Activated CD8-positive, alpha-beta memory T cell treated with anti-CD3 and anti-CD28 coated beads, Interleukin-2, amount 50 U/mL, for 4 hours (primary cell): Measurements from ENCODE around the gene MICALL2.

ENCODE experiments used
- DNase-seq: peaks from one replicate; pipeline ENCODE4 v3.0.0-alpha.2; 2020

MICALL2 gene

GRCh38 chr7:1411414-1411813 is 47.9 kb downstream of the MICALL2 start:
- no peak for DNase-seq

- DNase-seq: no peak
These were observed 48.3 kb downstream of the MICALL2 start for GRCh38 chr7:1410992-1411391.

GRCh38 chr7:1409555-1409954 is 49.7 kb downstream of the MICALL2 start:
- no peak for DNase-seq

- no peak for DNase-seq
These were observed 50.8 kb downstream of the MICALL2 start for GRCh38 chr7:1408466-1408865.

GRCh38 chr7:1407892-1408291 is 51.4 kb downstream of the MICALL2 start:
- no peak for DNase-seq

- no peak for DNase-seq
These were observed 54.2 kb downstream of the MICALL2 start for GRCh38 chr7:1404898-1405548.

- no peak for DNase-seq
These were observed 54.8 kb downstream of the MICALL2 start for GRCh38 chr7:1404460-1404809.

GRCh38 chr7:1403638-1404459 is 55.4 kb downstream of the MICALL2 start:
- no peak for DNase-seq

GRCh38 chr7:1402791-1403637 is 56.3 kb downstream of the MICALL2 start:
- no peak for DNase-seq

- DNase-seq: no peak
These were observed 57.0 kb downstream of the MICALL2 start for GRCh38 chr7:1402110-1402790.

GRCh38 chr7:1401011-1401410 is 58.3 kb downstream of the MICALL2 start:
- DNase-seq: no peak

- no peak for DNase-seq
These were observed 58.9 kb downstream of the MICALL2 start for GRCh38 chr7:1400371-1400770.

GRCh38 chr7:1397491-1398327 is 61.6 kb downstream of the MICALL2 start:
- DNase-seq: no peak

- no peak for DNase-seq
These were observed 63.1 kb downstream of the MICALL2 start for GRCh38 chr7:1396195-1396594.

- no peak for DNase-seq
These were observed 63.8 kb downstream of the MICALL2 start for GRCh38 chr7:1395211-1396070.

- DNase-seq: no peak
These were observed 64.9 kb downstream of the MICALL2 start for GRCh38 chr7:1394371-1394770.

- no peak for DNase-seq
These were observed 65.8 kb downstream of the MICALL2 start for GRCh38 chr7:1393421-1393820.

GRCh38 chr7:1392556-1392955 is 66.7 kb downstream of the MICALL2 start:
- DNase-seq: no peak

- DNase-seq: no peak
These were observed 67.8 kb downstream of the MICALL2 start for GRCh38 chr7:1391449-1391848.

GRCh38 chr7:1388703-1389335 is 70.5 kb downstream of the MICALL2 start:
- DNase-seq: no peak
